MG63 (cell line): ENCODE results near the gene FLT1. TPM values are rescaled to one million over a fixed set of nuclear protein-coding genes. Genes with fewer than 3 reads are reported as not detected.
A peak's percentile ranks its signal among the peaks of the same experiment; 100 is the strongest.

Experiments used
- DNase-seq: peaks from one replicate; pipeline ENCODE4 v3.0.0-alpha.2; 2020
- H3K27me3 ChIP-seq: fragments of 250-450 bp; sonication (Bioruptor Pico); 2 replicates; pipeline ENCODE4 v1.5.1; 2020; ENCODE audit warnings: mild to moderate bottlenecking, moderate library complexity
- H3K36me3 ChIP-seq: fragments of 250-450 bp; sonication (Bioruptor Pico); 2 replicates; pipeline ENCODE4 v1.5.1; 2020; ENCODE audit warnings: mild to moderate bottlenecking, moderate library complexity
- H3K4me3 ChIP-seq: fragments of 250-450 bp; sonication (Bioruptor Pico); 2 replicates; pipeline ENCODE4 v1.5.1; 2020; ENCODE audit warnings: mild to moderate bottlenecking, moderate library complexity
- H3K9me3 ChIP-seq: fragments of 250-450 bp; sonication (Bioruptor Pico); 2 replicates; pipeline ENCODE4 v1.5.1; 2020; ENCODE audit warnings: mild to moderate bottlenecking, moderate library complexity
- total RNA-seq: library from RNA; depleted of rRNA; stranded (reverse); fragments of >200 nt; shearing (Covaris generic); gene quantifications from 2 replicates; pipeline ENCODE4 v1.2.3, GENCODE V29; 2014; ENCODE audit warnings: low replicate concordance; rRNA removed

The FLT1 gene
- 0.15 and 0.66 TPM in 2 replicates for total RNA-seq

DNA sequence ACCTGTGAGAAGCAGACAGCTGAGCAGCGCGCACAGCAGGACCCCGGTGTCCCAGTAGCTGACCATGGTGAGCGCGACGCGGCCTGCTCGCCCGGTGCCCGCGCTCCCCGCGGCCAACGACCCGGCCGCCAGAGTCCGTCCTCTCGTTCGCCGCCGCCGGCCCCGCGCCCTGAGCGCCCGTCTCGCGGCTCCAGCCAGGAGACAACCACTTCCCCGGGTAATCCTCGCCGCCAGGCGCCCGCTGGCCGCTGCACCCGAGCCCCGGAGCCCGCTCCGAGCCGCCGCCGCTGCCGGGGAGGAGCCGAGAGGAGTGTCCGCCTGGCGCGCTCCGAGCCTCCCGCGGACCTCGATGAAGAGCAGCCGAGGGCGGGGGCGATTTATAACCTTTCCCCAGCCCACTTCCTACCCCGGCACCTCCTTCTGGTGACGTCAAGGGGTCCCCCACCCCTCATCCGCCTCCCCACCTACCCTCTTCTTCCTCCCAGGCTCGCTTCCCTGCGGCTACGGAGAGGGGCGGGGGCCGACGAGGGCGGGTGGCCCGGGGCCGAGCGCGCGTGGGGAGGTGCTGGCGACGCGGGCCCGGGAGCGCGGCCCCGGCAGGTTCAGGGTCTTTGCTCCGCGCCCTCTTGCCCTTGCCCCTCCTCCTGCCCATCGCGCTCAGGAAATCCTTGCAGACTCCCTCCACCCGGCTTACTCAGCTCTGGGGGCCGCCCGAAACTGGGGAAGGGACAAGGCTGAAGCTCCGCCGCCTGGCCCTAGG lies at the start of gene FLT1:
Gene FLT1, minus strand, starts transcription at position 351 of the 760 bp plus-strand sequence. Its CDS starts 285 bp downstream, at position 66.
- H3K27me3 ChIP-seq = peaks cover 51% of the 10 kb centered on the region
- DNase-seq = peak; percentile 39
- peak within 1 kb of the TSS; percentile 40 for H3K4me3 ChIP-seq
- H3K36me3 ChIP-seq = no peaks in the 10 kb centered on the region
- no peaks in the 10 kb centered on the region for H3K9me3 ChIP-seq

DNA sequence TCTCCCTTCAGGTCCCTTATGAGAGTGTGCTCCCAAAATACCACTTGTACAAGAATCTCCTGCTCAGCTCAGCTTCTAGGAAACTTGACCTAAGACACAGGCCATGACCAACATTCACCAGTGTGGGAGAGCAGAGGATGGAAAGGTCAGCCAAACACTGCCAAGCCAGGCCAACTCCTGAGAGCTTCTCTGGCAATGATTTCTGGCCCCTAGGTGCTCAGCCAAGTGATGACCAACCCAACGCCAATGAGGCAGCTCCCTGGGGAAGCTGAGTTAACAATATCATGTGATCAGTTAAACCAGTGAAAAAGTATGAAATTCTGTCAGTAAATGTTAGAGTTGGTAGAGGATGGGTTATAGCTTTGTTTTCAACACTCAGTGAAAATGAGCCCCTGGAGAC lies 49.1 kb upstream of the FLT1 start:
- peaks cover 3% of the 10 kb centered on the region for H3K9me3 ChIP-seq
- H3K27me3 ChIP-seq = no peaks in the 10 kb centered on the region; the same call in 1 of the 2 replicates
- DNase-seq = peak; percentile 61
- no peaks in the 10 kb centered on the region for H3K36me3 ChIP-seq
- H3K4me3 ChIP-seq = no peak overlapping the region

DNA sequence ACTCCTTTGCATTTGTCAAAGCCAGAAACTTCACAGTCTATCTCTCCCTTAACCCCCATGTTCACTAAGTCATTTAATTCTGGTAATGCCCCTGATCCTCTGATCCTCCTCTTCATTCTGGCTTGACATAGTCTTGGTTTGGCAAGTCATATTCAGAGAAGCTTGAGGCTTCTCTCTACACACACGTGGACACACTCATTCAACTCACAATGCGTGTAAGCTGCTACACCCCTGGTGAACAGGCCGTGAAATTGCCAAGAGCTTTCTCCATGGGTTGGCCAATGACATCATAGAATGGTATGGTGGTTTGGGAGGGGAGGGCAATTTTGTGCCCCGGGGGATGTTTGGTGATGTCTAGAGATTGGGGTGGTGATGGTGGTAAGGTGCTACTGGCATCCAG lies 47.9 kb upstream of the FLT1 start:
- DNase-seq = no peak
- Histone ChIP-seq H3K4me3 (no peak overlapping the region), H3K9me3 (peaks cover 3% of the 10 kb centered on the region), H3K36me3 (no peaks in the 10 kb centered on the region), H3K27me3 (no peaks in the 10 kb centered on the region; the same call in 1 of the 2 replicates)

GRCh38 chr13:28541966-28542365 lies 47.0 kb upstream of the FLT1 start:
- no peak for DNase-seq
- Histone ChIP-seq H3K4me3 (no peak overlapping the region), H3K9me3 (peaks cover 3% of the 10 kb centered on the region), H3K36me3 (no peaks in the 10 kb centered on the region), H3K27me3 (no peaks in the 10 kb centered on the region)

DNA sequence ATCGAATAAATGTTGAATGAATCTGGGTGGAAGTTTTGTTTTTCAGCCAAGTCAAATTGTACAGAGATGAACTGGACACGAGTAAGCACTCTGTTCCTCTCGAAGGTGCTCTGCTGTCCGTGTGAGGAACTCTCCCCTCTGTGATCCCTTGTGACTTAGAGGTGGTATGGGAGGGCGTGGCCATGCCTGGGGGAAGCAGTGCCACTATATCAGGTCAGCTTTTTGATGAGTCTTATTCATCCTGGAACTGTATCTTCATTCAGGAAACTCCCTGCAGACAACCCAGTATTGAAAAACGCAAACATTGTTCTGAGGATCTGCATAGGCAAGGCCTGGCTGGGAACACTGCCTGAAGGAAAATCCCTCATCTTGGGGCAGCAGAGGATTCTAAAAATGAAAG lies 45.7 kb upstream of the FLT1 start:
- H3K36me3 ChIP-seq = no peaks in the 10 kb centered on the region
- no peaks in the 10 kb centered on the region for H3K27me3 ChIP-seq
- no peak overlapping the region for H3K4me3 ChIP-seq
- DNase-seq = peak; percentile 8
- H3K9me3 ChIP-seq = peaks cover 3% of the 10 kb centered on the region

GRCh38 chr13:28539625-28540286 lies 44.8 kb upstream of the FLT1 start:
- DNase-seq = no peak
- Histone ChIP-seq H3K4me3 (no peak overlapping the region), H3K36me3 (no peaks in the 10 kb centered on the region), H3K27me3 (no peaks in the 10 kb centered on the region), H3K9me3 (peaks cover 3% of the 10 kb centered on the region)

- DNase-seq = no peak
- H3K9me3 ChIP-seq = peaks cover 3% of the 10 kb centered on the region
- no peaks in the 10 kb centered on the region for H3K27me3 ChIP-seq
- no peaks in the 10 kb centered on the region for H3K36me3 ChIP-seq
- no peak overlapping the region for H3K4me3 ChIP-seq
Observed at GRCh38 chr13:28538932-28539331, 44.0 kb upstream of the FLT1 start.

DNA sequence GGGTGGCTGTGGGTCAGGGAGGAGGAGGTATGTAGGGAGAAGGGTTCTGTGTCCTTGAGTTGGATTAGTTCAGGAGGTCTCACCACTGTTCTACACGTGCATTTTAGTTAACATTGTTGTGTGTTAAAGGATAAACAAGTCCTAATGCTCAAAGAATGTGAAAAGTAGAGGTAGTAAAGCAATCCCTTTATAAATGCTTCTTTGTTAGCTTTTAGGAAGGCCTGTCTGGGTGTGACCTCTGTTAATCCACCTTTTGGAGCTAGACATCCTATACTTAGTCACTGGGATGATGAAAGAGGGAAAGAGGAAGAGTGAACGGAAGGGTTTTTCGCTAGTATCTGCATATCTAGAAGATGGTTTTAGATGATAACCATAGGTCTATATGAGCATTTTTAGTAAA lies 42.2 kb upstream of the FLT1 start:
- H3K4me3 ChIP-seq = no peak overlapping the region
- no peaks in the 10 kb centered on the region for H3K9me3 ChIP-seq
- H3K27me3 ChIP-seq = peaks cover 4% of the 10 kb centered on the region; the same call in 1 of the 2 replicates
- DNase-seq = no peak
- H3K36me3 ChIP-seq = no peaks in the 10 kb centered on the region

GRCh38 chr13:28536371-28536770 lies 41.4 kb upstream of the FLT1 start:
- no peaks in the 10 kb centered on the region for H3K9me3 ChIP-seq
- no peaks in the 10 kb centered on the region for H3K36me3 ChIP-seq
- H3K27me3 ChIP-seq = peaks cover 11% of the 10 kb centered on the region
- DNase-seq = no peak
- no peak overlapping the region for H3K4me3 ChIP-seq

DNA sequence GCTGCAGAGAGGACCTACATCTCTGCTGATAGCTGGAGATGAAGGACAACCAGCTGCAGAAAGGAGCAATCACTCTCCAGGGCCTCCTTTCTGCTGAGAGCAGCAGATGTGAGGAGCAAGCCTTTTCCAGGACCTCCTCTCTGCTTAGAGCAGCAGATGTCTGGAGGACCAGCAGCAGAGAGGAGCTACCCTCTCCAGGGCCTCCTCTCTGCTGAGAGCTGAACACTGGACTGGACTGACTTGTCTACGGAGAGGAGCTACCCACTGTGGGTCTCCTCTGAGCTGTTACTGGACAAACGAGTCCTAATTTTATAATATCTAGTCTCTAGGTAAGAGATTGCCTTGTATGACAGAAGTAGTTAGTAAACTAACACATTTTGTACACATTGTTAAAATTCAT lies 40.8 kb upstream of the FLT1 start:
- Histone ChIP-seq H3K36me3 (no peaks in the 10 kb centered on the region), H3K27me3 (peaks cover 13% of the 10 kb centered on the region), H3K4me3 (no peak overlapping the region), H3K9me3 (no peaks in the 10 kb centered on the region)
- no peak for DNase-seq

DNA sequence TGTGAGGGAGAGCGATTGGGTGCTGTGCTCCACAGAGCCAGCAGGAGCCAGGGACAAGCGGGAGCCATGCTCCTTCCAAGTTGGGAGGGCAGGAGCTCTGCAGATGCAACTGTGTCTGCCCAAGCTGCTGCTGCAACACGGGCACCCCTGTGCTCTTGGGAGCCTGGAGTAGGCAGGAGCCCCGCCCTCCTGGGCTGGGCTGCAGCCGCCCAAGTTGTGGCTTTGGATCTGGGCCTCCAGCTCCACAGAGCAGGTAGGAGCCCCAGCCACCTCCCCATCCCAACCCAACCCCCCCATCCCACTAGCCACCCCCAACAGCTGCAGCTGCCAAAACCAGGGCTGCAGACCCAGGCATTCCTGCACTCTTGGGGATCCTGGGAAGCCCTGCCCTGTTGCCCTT lies 39.9 kb upstream of the FLT1 start:
- H3K4me3 ChIP-seq = no peak overlapping the region
- no peaks in the 10 kb centered on the region for H3K36me3 ChIP-seq
- peaks cover 13% of the 10 kb centered on the region for H3K27me3 ChIP-seq
- no peak for DNase-seq
- H3K9me3 ChIP-seq = no peaks in the 10 kb centered on the region

- Histone ChIP-seq H3K4me3 (no peak overlapping the region), H3K27me3 (peaks cover 13% of the 10 kb centered on the region), H3K36me3 (no peaks in the 10 kb centered on the region), H3K9me3 (no peaks in the 10 kb centered on the region)
- no peak for DNase-seq
Observed at GRCh38 chr13:28534210-28534609, 39.3 kb upstream of the FLT1 start.

GRCh38 chr13:28533441-28534166 lies 38.7 kb upstream of the FLT1 start:
- Histone ChIP-seq H3K27me3 (peaks cover 13% of the 10 kb centered on the region), H3K9me3 (no peaks in the 10 kb centered on the region), H3K36me3 (no peaks in the 10 kb centered on the region), H3K4me3 (no peak overlapping the region)
- no peak for DNase-seq

DNA sequence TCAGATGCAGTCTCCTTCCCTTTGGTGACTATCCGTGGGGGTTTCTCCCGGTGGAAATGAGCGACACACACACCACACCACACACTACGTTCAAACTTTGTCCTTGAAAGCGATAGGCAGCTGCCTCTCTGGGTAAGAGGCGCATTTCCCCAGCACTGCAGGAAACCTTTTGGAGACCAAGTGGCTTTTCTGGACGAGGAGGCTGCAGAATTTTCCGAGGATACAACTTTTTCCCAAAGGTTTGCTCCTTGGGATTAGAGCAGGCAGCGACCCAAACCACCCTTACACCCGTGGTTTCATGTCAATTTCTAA lies 38.2 kb upstream of the FLT1 start:
- H3K27me3 ChIP-seq = peaks cover 13% of the 10 kb centered on the region
- H3K4me3 ChIP-seq = no peak overlapping the region
- no peaks in the 10 kb centered on the region for H3K9me3 ChIP-seq
- DNase-seq = no peak
- H3K36me3 ChIP-seq = no peaks in the 10 kb centered on the region

DNA sequence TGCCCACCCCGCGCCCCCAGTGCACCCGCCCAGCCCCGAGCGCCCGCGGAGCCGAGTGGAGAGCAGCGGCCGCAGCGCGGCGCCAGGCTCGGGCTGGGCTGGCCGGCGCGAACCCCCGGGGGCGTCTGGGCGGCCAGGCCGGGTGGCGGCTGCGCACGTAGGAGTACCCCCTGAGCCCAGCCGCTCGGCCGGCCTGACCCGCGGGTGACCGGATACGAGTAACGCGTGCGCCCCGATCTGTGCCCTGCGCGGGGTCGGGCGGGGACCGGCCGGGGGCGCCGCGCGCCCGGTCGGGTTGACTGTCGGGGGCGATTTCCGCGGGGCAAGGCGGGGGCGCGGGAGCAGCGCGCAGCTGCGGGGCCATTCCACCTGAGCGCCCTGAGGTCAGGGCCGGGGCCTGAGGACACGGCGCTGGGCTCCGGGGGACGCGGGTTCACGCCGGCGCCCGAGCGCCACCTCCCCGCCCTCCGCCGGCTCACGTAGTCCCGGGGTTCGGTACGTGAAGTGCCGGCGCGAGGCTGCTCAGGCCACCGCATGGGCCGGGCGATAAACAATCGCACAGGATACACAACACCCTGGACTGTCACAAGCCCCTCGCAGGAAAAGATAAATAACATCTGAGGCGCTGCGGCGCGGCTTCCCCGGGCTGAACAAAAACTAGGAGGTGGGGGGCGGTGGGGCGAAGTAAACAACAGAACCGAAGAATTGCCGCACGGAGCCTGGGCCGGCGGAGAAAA lies 37.6 kb upstream of the FLT1 start:
- Histone ChIP-seq H3K36me3 (no peaks in the 10 kb centered on the region), H3K27me3 (peaks cover 13% of the 10 kb centered on the region), H3K9me3 (no peaks in the 10 kb centered on the region), H3K4me3 (peak overlapping the region; percentile 31)
- peak; percentile 11 for DNase-seq

DNA sequence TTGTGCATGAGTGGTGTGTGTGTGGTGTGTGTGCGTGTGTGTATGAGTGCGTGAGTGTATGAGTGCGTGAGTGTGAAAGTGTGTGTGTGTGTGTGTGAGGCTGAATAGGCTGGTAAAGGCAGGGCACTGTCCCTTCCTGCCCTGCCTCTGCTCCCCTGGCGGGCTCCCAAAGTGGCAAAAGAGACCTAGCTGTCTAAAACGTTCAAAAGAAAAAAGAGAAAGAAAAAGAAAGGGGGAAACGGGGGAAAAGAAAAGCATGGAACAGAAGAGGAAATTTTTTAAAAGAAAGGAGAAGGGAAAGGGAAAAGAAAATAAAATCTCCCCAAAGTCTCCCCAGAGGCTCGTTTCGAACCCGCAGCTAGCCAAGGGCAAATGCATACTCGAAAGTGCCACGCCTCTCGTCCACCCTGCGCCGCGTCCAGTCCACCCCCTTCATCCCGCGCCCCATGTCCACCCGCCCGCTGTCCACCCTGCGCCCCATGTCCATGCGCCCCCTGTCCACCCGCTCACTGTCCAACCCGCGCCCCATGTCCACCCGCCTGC lies 37.0 kb upstream of the FLT1 start:
- DNase-seq = peak; percentile 14
- peak overlapping the region; percentile 31 for H3K4me3 ChIP-seq
- H3K27me3 ChIP-seq = peaks cover 13% of the 10 kb centered on the region
- no peaks in the 10 kb centered on the region for H3K36me3 ChIP-seq
- H3K9me3 ChIP-seq = no peaks in the 10 kb centered on the region
